Right lobe of liver (tissue), 6 donors: ENCODE measurements around the gene DIP2C. TPM values are rescaled to one million over a fixed set of nuclear protein-coding genes. Genes with fewer than 3 reads are reported as not detected.
"Not testable (repeated sequence)": the region's sequence is repeated elsewhere in the genome, so short reads cannot be mapped to it uniquely, and the experiment has no call there.

ENCODE experiments used
- ATAC-seq, 4 donors: fragments of 200-7000 bp; cut with Tn5 transposase; one replicate each; pipeline ENCODE4 v1.9.1; 2020; ENCODE audit warnings: mild to moderate bottlenecking in 4 of 4, moderate library complexity in 4 of 4
- DNase-seq, 3 donors: peaks; one replicate each; pipeline ENCODE4 v3.0.0-alpha.2; 2020
- H3K27ac ChIP-seq, 3 donors: fragments of 200-600 bp; one replicate each; pipeline ENCODE4 v1.8.0; 2022
- H3K27me3 ChIP-seq, 2 donors: fragments of 200-600 bp; one replicate each; pipeline ENCODE4 v1.8.0; 2022
- H3K36me3 ChIP-seq, 4 donors: fragments of 200-600 bp; sonication (generic) in 1 of 4; one replicate each; pipeline versions ENCODE4 v1.5.1 to v1.8.0; 2017 to 2022; ENCODE audit warnings: control low read depth in 1 of 4
- H3K4me1 ChIP-seq, 4 donors: fragments of 200-600 bp; sonication (generic) in 1 of 4; one replicate each; pipeline versions ENCODE4 v1.5.1 to v1.8.0; 2017 to 2022; ENCODE audit warnings: control low read depth in 1 of 4
- H3K4me3 ChIP-seq, 3 donors: fragments of 200-600 bp; one replicate each; pipeline ENCODE4 v1.8.0; 2022
- H3K9me3 ChIP-seq, 4 donors: fragments of 200-600 bp; sonication (generic) in 1 of 4; one replicate each; pipeline versions ENCODE4 v1.5.1 to v1.8.0; 2017 to 2022; ENCODE audit warnings: control low read depth in 1 of 4
- POLR2A ChIP-seq: fragments of 450-650 bp; IDR thresholded peaks from one replicate; pipeline ENCODE4 v1.6.1; 2017; ENCODE audit warnings: antibody characterized with exemption, mild to moderate bottlenecking
- WGBS: methylation state at CpG from one replicate; pipeline ENCODE4 v1.1.6; 2018; ENCODE audit warnings: low coverage, low lambda C conversion rate; ENCODE audit not compliant: insufficient coverage; ENCODE audit errors: missing lambda C conversion rate; 5-methylcytosine and 5-hydroxymethylcytosine counted together
- intact Hi-C, 2 donors: fragments of 100-400 bp; cut with DNase I; formaldehyde crosslinking; loops; one replicate each; pipeline versions ENCODE4 v1.11.2 to v1.14.1; 2022
- total RNA-seq, 6 experiments: library from RNA; depleted of rRNA in 2 of 6; stranded (reverse); fragments of >200 nt in 2 of 6; fragmentation: NEBNext Ultra II Directional in 3 of 6; extraction: Animal tissue kit (Norgen Biotek cat#: 25700) in 3 of 6; gene quantifications; one replicate each; pipeline versions ENCODE4 v1.1.0 to v1.2.4, GENCODE V29; 2016 to 2023
- TF ChIP-seq, protein P1 (sequence below), 4 donors: fragments of 200-600 bp in 3 of 4; fragments of 450-650 bp in 1 of 4; IDR thresholded peaks; one replicate each; pipeline versions ENCODE4 v1.5.1 to v1.8.0; 2016 to 2022; ENCODE audit warnings: antibody characterized with exemption in 4 of 4, mild to moderate bottlenecking in 2 of 4
- donor health status: DM: no; HTN: yes; CAD: no.
- donor health status: DM: no; HTN: no; CAD: no.
- donor health status: DM: no; HTN: no; CAD: no.
- donor health status: DM: no; HTN: yes; CAD: no.
- donor health status: DM: no; HTN: yes; CAD: no.

The DIP2C gene
- total RNA-seq, 6 experiments from 2014 or later, result 8.0 to 13.5 (median 11.7) TPM

DNA sequence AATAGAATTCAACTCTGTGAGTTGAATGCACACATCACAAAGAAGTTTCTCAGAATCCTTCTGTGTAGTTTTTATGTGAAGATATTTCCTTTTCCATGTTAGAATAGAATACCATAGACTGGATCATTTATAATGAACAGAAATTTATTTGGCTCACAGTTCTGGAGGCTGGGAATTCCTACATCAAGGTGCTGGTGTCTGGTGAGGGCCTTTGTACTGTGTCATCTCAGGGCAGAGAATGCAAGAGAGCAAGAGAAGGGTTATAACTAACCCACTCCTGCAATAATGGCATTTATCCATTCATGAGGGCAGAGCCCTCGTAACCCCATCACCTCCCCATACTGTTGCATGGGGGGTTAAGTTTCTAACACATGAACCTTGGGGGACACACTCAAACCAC, 18.4 kb upstream of the DIP2C start:
- intact Hi-C loops, result no loop called here
- ATAC-seq (no peak), DNase-seq (no peak)
- Histone ChIP-seq H3K4me1 (peaks cover 0 to 5% (median 0%) of the 10 kb centered on the region in 4 donors), H3K27ac (no peak overlapping the region), H3K4me3 (no peak overlapping the region), H3K9me3 (no peaks in the 10 kb centered on the region), H3K36me3 (no peaks in the 10 kb centered on the region), H3K27me3 (no peaks in the 10 kb centered on the region)
- WGBS, result 100% methylated on average over 1 of the region's 1 CpG
- TF ChIP-seq, protein P1, sequence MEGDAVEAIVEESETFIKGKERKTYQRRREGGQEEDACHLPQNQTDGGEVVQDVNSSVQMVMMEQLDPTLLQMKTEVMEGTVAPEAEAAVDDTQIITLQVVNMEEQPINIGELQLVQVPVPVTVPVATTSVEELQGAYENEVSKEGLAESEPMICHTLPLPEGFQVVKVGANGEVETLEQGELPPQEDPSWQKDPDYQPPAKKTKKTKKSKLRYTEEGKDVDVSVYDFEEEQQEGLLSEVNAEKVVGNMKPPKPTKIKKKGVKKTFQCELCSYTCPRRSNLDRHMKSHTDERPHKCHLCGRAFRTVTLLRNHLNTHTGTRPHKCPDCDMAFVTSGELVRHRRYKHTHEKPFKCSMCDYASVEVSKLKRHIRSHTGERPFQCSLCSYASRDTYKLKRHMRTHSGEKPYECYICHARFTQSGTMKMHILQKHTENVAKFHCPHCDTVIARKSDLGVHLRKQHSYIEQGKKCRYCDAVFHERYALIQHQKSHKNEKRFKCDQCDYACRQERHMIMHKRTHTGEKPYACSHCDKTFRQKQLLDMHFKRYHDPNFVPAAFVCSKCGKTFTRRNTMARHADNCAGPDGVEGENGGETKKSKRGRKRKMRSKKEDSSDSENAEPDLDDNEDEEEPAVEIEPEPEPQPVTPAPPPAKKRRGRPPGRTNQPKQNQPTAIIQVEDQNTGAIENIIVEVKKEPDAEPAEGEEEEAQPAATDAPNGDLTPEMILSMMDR (IDR thresholded peaks at IDR 0.05), result no peak
- no peak for TF ChIP-seq POLR2A

DNA sequence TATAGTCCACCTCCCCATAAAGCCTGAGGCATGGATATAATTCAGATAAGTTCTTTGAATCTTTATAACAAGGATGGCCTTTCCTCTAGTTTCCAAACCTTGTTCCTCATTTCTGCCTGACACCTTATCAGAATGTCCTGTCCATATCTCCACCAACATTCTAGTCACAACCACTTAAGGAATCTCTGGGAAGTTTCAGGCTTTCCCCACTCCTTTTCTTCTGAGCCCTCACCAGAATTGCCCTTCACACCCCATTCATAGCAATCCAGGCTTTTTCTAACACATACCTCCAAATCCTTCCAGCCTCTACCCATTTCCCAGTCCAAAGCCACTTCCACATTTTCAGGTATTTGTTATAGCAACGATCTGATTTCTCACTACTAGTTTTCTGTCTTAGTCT, 18.0 kb upstream of the DIP2C start:
- Histone ChIP-seq H3K27ac (no peak overlapping the region), H3K9me3 (no peaks in the 10 kb centered on the region), H3K36me3 (no peaks in the 10 kb centered on the region), H3K4me1 (peaks cover 0 to 1% (median 0%) of the 10 kb centered on the region in 4 donors), H3K4me3 (no peak overlapping the region), H3K27me3 (no peaks in the 10 kb centered on the region)
- TF ChIP-seq POLR2A, result no peak
- TF ChIP-seq, protein P1 (IDR thresholded peaks at IDR 0.05), result no peak
- intact Hi-C loops, result no loop called here
- ATAC-seq, result no peak
- no peak for DNase-seq
- 80% methylated on average over 1 of the region's 1 CpG for WGBS

DNA sequence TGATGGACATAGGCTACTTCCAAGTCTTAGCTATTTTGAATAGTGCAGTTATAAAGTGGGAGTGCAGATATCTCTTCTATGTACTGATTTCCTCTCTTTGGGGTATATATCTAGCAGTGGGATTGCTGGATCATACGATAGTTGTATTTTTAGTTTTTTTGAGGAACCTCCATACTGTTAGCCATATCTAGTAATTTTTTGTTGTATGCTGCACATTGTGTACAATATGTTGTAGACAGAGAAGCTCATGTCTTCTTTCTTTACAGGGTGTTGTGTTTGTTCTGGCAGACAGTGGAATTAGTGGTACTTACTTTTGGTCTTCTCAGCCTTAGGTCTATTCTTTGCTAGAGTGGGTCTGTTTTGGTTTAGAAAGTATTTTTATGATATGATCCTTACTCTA, 13.7 kb upstream of the DIP2C start:
- Histone ChIP-seq H3K27ac (no peak overlapping the region), H3K27me3 (no peaks in the 10 kb centered on the region), H3K9me3 (no peaks in the 10 kb centered on the region), H3K4me3 (no peak overlapping the region), H3K4me1 (no peaks in the 10 kb centered on the region), H3K36me3 (no peaks in the 10 kb centered on the region)
- intact Hi-C loops, result no loop called here
- TF ChIP-seq POLR2A, result no peak
- TF ChIP-seq, protein P1 (IDR thresholded peaks at IDR 0.05), result no peak
- DNase-seq, result no peak
- 85% methylated on average over 1 of the region's 1 CpG for WGBS
- no peak for ATAC-seq

DNA sequence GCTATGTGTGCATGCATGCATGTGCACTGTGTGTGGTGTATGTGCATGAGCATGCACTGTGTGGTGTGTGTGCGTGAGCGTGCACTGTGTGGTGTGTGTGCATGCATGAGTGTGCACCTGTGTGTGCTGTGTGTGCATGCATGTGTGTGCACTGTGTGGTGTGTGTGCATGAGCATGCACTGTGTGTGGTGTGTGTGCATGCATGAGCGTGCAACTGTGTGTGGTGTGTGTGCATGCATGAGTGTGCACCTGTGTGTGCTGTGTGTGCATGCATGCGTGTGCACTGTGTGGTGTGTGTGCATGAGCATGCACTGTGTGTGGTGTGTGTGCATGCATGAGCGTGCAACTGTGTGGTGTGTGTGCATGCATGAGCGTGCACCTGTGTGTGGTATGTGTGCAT, 10.7 kb upstream of the DIP2C start:
- intact Hi-C loops, ATAC-seq, H3K27me3 ChIP-seq, DNase-seq, H3K9me3 ChIP-seq, H3K4me3 ChIP-seq, H3K36me3 ChIP-seq, H3K4me1 ChIP-seq, H3K27ac ChIP-seq: not testable (repeated sequence)
- WGBS, result 89% methylated on average over 4 of the region's 6 CpGs

DNA sequence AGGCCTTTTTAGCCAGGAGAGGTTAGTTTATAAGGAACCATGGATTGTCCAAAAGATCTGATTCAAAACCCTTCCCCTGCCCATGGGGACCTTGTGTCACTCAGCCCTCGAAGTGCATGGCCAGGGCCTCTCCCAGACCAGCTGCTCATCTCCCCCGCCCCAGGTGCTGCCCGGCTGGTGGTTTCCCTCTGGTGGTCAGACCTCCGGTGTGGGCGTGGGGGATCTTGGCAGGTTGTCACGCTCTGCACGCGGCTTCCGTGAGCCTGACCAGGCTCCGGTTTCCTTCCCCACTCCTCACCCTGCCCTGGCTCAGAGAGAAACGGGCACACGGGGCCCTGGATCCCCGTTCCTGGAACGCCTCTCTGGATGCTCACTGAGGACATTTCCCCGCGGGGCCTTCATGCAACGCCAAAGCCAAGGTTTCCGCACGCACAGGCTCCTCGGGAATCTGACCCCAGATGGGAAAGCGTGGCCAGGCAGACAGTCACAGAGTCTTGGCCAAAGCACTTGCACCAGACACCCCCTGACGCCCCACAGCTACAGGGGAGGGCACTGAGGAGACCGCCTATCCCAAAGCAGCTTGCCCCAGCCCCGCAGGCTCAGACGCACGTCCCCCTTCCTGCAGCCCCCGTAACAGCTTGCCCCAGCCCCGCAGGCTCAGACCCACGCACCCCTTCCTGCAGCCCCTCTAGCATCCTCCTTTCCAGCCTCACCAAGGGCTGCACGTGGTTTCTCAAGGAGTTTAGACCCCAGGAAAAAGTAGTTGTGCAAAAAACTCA, 7.8 kb upstream of the DIP2C start:
- DNase-seq, result no peak
- H3K27me3 ChIP-seq, result no peaks in the 10 kb centered on the region
- no peaks in the 10 kb centered on the region for H3K36me3 ChIP-seq
- TF ChIP-seq, protein P1 (IDR thresholded peaks at IDR 0.05), result no peak
- no peak for TF ChIP-seq POLR2A
- 70% methylated on average over 13 of the region's 30 CpGs for WGBS
- no peak for ATAC-seq
- H3K4me1 ChIP-seq, result no peaks in the 10 kb centered on the region
- intact Hi-C loops, result no loop called here
- no peak overlapping the region for H3K27ac ChIP-seq
- no peak overlapping the region for H3K4me3 ChIP-seq
- H3K9me3 ChIP-seq, result no peaks in the 10 kb centered on the region
